Lower leg skin (tissue), 3 donors: ENCODE data around the gene WDR70.

ENCODE experiments used
- CTCF ChIP-seq, 3 donors: fragments of 450-650 bp; IDR thresholded peaks; one replicate each; pipeline ENCODE4 v1.5.1; 2016; ENCODE audit warnings: antibody characterized with exemption in 3 of 3, mild to moderate bottlenecking in 3 of 3, moderate library complexity in 2 of 3
- POLR2A ChIP-seq, 2 donors: fragments of 450-650 bp; IDR thresholded peaks; one replicate each; pipeline ENCODE4 v1.6.1; 2016 to 2017; ENCODE audit warnings: antibody characterized with exemption in 2 of 2, mild to moderate bottlenecking in 1 of 2, moderate library complexity in 1 of 2

- no peak for TF ChIP-seq CTCF (IDR thresholded peaks at IDR 0.05)
- TF ChIP-seq POLR2A (IDR thresholded peaks at IDR 0.05): no peak
These were observed 397.7 kb downstream of the WDR70 start for GRCh38 chr5:37776826-37777225.
